Ovary (tissue), 9 donors: ENCODE data around the gene KIF26B. TPM values are rescaled to one million over a fixed set of nuclear protein-coding genes. Genes with fewer than 3 reads are reported as not detected.

ENCODE experiments used
- DNase-seq, 5 donors: peaks; one replicate each; pipeline ENCODE4 v3.0.0-alpha.2; 2019 to 2020
- H3K27ac ChIP-seq, 2 donors: fragments of 200-600 bp; one replicate each; pipeline versions ENCODE4 v1.5.1 to v1.8.0; 2019 to 2022
- H3K27me3 ChIP-seq: fragments of 200-600 bp; one replicate; pipeline ENCODE4 v1.8.0; 2022
- H3K36me3 ChIP-seq: fragments of 200-600 bp; sonication (generic); one replicate; pipeline ENCODE4 v1.5.1; 2019
- H3K4me1 ChIP-seq: one replicate; pipeline ENCODE4 v1.8.1; 2013; ENCODE audit warnings: mild to moderate bottlenecking, moderate library complexity; ENCODE audit not compliant: insufficient read depth
- H3K4me3 ChIP-seq: fragments of 200-600 bp; sonication (generic); one replicate; pipeline ENCODE4 v1.5.1; 2017
- H3K9me3 ChIP-seq, 2 donors: fragments of 200-600 bp in 1 of 2; sonication (generic) in 1 of 2; one replicate each; pipeline versions ENCODE4 v1.5.1 to v1.8.1; 2013 to 2019; ENCODE audit warnings: mild to moderate bottlenecking in 1 of 2, moderate library complexity in 1 of 2
- CTCF ChIP-seq, 3 donors: fragments of 450-650 bp in 2 of 3; fragments of 200-600 bp in 1 of 3; IDR thresholded peaks; one replicate each; pipeline versions ENCODE4 v1.5.1 to v1.8.0; 2016 to 2022; ENCODE audit warnings: antibody characterized with exemption in 3 of 3, mild to moderate bottlenecking in 1 of 3
- EP300 ChIP-seq: sonication (generic); formaldehyde crosslinking; IDR thresholded peaks from one replicate; pipeline ENCODE4 v1.6.1; 2017; ENCODE audit warnings: antibody characterized with exemption
- POLR2A ChIP-seq: fragments of 450-650 bp; IDR thresholded peaks from one replicate; pipeline ENCODE4 v1.6.1; 2017; ENCODE audit warnings: antibody characterized with exemption, mild to moderate bottlenecking, moderate library complexity
- WGBS, 3 donors: extraction: QIAGEN DNeasy Blood & Tissue Kit in 1 of 3; methylation state at CpG; one replicate each; pipeline versions ENCODE4 v1.1.5 to v1.1.7; 2013 to 2017; 5-methylcytosine and 5-hydroxymethylcytosine counted together
- intact Hi-C, 4 donors: fragments of 100-400 bp; cut with DNase I; formaldehyde crosslinking; loops; one replicate each; pipeline versions ENCODE4 v1.11.0 to v1.15.1; 2022 to 2023
- polyA plus RNA-seq, 2 donors: library from polyadenylated mRNA; stranded (reverse); fragments of 200-250 nt in 1 of 2; fragments of 350-450 nt in 1 of 2; fragmentation: Illumina TruSeq in 1 of 2; extraction: RNeasy Lipid Tissue Mini Kit (QIAGEN cat#74804) in 1 of 2; gene quantifications; one replicate each; pipeline ENCODE4 v1.2.3, GENCODE V29; 2013 to 2014
- total RNA-seq, 7 donors: library from RNA; depleted of rRNA in 2 of 7; stranded (reverse); fragments of >200 nt in 2 of 7; fragmentation: NEBNext Ultra II Directional in 3 of 7; extraction: Animal tissue kit (Norgen Biotek cat#: 25700) in 3 of 7; gene quantifications; one replicate each; pipeline versions ENCODE4 v1.1.0 to v1.2.4, GENCODE V29; 2016 to 2023
- donor health status: DM: no; HTN: no; CAD: no; lungs with moderate emphysema.
- donor health status: DM: no; HTN: no; CAD: no.
- donor health status: Bipolar disorder and iron deficiency.
- donor health status: DM: yes; HTN: yes; CAD: no.
- donor health status: DM: no; HTN: no; CAD: no.
- donor health status: DM: yes; HTN: yes; CAD: no.

The KIF26B gene
- total and polyA plus RNA-seq, 9 donors = 0.28 to 4.0 (median 0.54) TPM

DNA sequence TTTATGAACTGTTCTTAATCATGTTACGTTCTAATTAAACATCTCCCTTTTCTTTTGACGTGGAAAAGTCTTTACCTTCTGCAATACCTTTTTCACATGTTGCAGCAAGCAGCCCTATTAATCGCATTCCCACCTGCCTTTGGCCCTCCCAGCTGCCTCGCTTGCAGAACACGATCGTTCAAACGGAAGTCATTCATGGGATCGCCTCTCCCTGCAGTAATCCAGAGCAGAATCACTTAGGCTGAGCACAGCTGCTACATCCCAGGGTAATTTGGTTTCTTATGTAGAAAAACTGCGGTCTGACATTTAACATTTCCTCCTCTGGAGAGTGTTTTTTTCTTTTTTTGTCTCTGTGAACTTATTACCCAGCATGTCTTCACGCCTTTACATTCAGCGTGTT is 206.3 kb downstream of the KIF26B start:
- H3K27me3 ChIP-seq = no peaks in the 10 kb centered on the region
- H3K4me3 ChIP-seq = no peak overlapping the region
- TF ChIP-seq EP300 (no peak), POLR2A (no peak), CTCF (IDR thresholded peaks at IDR 0.05) (no peak)
- H3K36me3 ChIP-seq = no peaks in the 10 kb centered on the region
- no peak overlapping the region for H3K27ac ChIP-seq
- no peaks in the 10 kb centered on the region for H3K4me1 ChIP-seq
- no peaks in the 10 kb centered on the region for H3K9me3 ChIP-seq
- DNase-seq = no peak
- intact Hi-C loops = no loop called here
- WGBS, 3 donors = 82 to 91% (median 85%) methylated on average over 11 of the region's 11 CpGs

DNA sequence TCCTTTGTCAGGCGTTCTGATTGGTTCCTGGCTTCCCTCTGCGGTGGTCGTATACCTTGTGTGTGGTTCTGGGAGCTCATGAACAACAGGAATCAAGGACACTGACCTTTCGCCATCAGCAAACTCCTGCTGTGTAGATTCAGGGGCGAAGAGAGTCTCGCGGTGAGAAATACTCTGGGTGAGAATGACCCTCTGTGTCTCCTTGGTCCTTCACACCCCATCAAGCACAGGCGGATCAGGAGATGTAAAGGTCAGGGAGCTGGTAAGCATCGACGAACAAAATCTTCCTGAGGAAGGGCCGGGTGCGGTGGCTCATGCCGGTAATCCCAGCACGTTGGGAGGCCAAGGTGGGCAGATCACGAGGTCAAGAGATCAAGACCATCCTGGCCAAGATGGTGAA is 207.2 kb downstream of the KIF26B start:
- Histone ChIP-seq H3K4me1 (no peaks in the 10 kb centered on the region), H3K27ac (no peak overlapping the region), H3K36me3 (no peaks in the 10 kb centered on the region), H3K9me3 (no peaks in the 10 kb centered on the region), H3K4me3 (no peak overlapping the region), H3K27me3 (no peaks in the 10 kb centered on the region)
- intact Hi-C loops = no loop called here
- WGBS, 3 donors = 93 to 94% (median 93%) methylated on average over 15 of the region's 15 CpGs
- DNase-seq = no peak
- TF ChIP-seq POLR2A (no peak), CTCF (IDR thresholded peaks at IDR 0.05) (no peak), EP300 (no peak)

- Histone ChIP-seq H3K9me3 (no peaks in the 10 kb centered on the region), H3K27ac (no peak overlapping the region), H3K4me3 (no peak overlapping the region), H3K27me3 (no peaks in the 10 kb centered on the region), H3K4me1 (no peaks in the 10 kb centered on the region), H3K36me3 (no peaks in the 10 kb centered on the region)
- no peak for DNase-seq
- intact Hi-C loops = no loop called here
- no peak for TF ChIP-seq EP300
- TF ChIP-seq CTCF (IDR thresholded peaks at IDR 0.05) = no peak
- no peak for TF ChIP-seq POLR2A
- WGBS, 3 donors = 59 to 70% (median 59%) methylated on average over 15 of the region's 15 CpGs
These were observed 208.8 kb downstream of the KIF26B start for GRCh38 chr1:245363461-245364200.

GRCh38 chr1:245365095-245366020 is 210.6 kb downstream of the KIF26B start:
- H3K27me3 ChIP-seq = no peaks in the 10 kb centered on the region
- TF ChIP-seq EP300 (no peak), CTCF (IDR thresholded peaks at IDR 0.05) (no peak), POLR2A (no peak)
- no peak overlapping the region for H3K27ac ChIP-seq
- H3K4me3 ChIP-seq = no peak overlapping the region
- no peaks in the 10 kb centered on the region for H3K36me3 ChIP-seq
- no peak for DNase-seq
- no peaks in the 10 kb centered on the region for H3K9me3 ChIP-seq
- H3K4me1 ChIP-seq = no peaks in the 10 kb centered on the region
- intact Hi-C loops = no loop called here
- 80 to 85% (median 82%) methylated on average over 21 of the region's 21 CpGs for WGBS, 3 donors
